Measurements from ENCODE around the gene DLG2. TPM values are rescaled to one million over a fixed set of nuclear protein-coding genes. Genes with fewer than 3 reads are reported as not detected.

Gene DLG2
- total and polyA plus RNA-seq, 12 donors, result 1.0 to 14.8 (median 7.4) TPM

GRCh38 chr11:84719935-84720577, 907.1 kb downstream of the DLG2 start:
- Histone ChIP-seq H3K27ac (peak overlapping the region in 1 of 10 donors; percentile 3), H3K36me3 (no peaks in the 10 kb centered on the region)
- 2 to 3% methylated on average over 26 of the region's 26 CpGs for WGBS, 2 donors

GRCh38 chr11:84714316-84714780, 912.8 kb downstream of the DLG2 start:
- no peaks in the 10 kb centered on the region for H3K27me3 ChIP-seq
- H3K9me3 ChIP-seq, result no peaks in the 10 kb centered on the region
- intact Hi-C loops (cut with DNase I), result loop anchor here in 8 of 10 donors (2.0 to 10.0 kb wide), 5 partner anchors 150 to 160 kb away; no protein-coding TSS in a partner anchor
- no peak overlapping the region for H3K4me3 ChIP-seq
- H3K27ac ChIP-seq, result no peak overlapping the region
- WGBS, 2 donors, result 39 to 50% methylated on average over 1 of the region's 1 CpG
- ATAC-seq (peak in 2 of 8 donors; percentile 63 to 74), DNase-seq (peak; percentile 23 to 34)
- peak in 7 of 9 donors; percentile 26 to 53 (median 46) for TF ChIP-seq CTCF (IDR thresholded peaks at IDR 0.05)
- no peaks in the 10 kb centered on the region for H3K4me1 ChIP-seq
- H3K36me3 ChIP-seq, result no peaks in the 10 kb centered on the region

More at GRCh38 chr11:84719935-84720577, 907.1 kb downstream of the DLG2 start:
- H3K27me3 ChIP-seq, result peaks cover 0 to 7% (median 0%) of the 10 kb centered on the region in 7 donors
- no peaks in the 10 kb centered on the region for H3K9me3 ChIP-seq
- peaks cover 0 to 15% (median 3%) of the 10 kb centered on the region in 9 donors for H3K4me1 ChIP-seq
- TF ChIP-seq CTCF (IDR thresholded peaks at IDR 0.05), result no peak
- intact Hi-C loops (cut with DNase I), result loop anchor here in 3 of 10 donors (10.0 kb wide), 2 partner anchors 155 to 165 kb away; no protein-coding TSS in a partner anchor
- peak in 1 of 2 donors; percentile 11 for DNase-seq
- peak overlapping the region; percentile 33 to 72 (median 62) for H3K4me3 ChIP-seq
- ATAC-seq, result peak in 7 of 8 donors; percentile 23 to 77 (median 63)

GRCh38 chr11:84691830-84692229, 935.3 kb downstream of the DLG2 start:
- no peak for DNase-seq
- H3K4me1 ChIP-seq, result no peaks in the 10 kb centered on the region
- intact Hi-C loops (cut with DNase I), result no loop called here
- no peaks in the 10 kb centered on the region for H3K36me3 ChIP-seq
- TF ChIP-seq CTCF (IDR thresholded peaks at IDR 0.05), result no peak
- 70 to 79% methylated on average over 4 of the region's 4 CpGs for WGBS, 2 donors
- no peak overlapping the region for H3K4me3 ChIP-seq
- no peaks in the 10 kb centered on the region for H3K9me3 ChIP-seq
- H3K27me3 ChIP-seq, result no peaks in the 10 kb centered on the region
- no peak for ATAC-seq
- no peak overlapping the region for H3K27ac ChIP-seq

GRCh38 chr11:84687433-84687832, 939.7 kb downstream of the DLG2 start:
- Histone ChIP-seq H3K4me3 (no peak overlapping the region), H3K27ac (no peak overlapping the region), H3K9me3 (no peaks in the 10 kb centered on the region), H3K36me3 (no peaks in the 10 kb centered on the region), H3K4me1 (no peaks in the 10 kb centered on the region), H3K27me3 (no peaks in the 10 kb centered on the region)
- TF ChIP-seq CTCF (IDR thresholded peaks at IDR 0.05), result no peak
- intact Hi-C loops (cut with DNase I), result no loop called here
- ATAC-seq, result no peak
- DNase-seq, result no peak

All from heart right ventricle (tissue), 16 donors.